HG03025 (cell line): ENCODE results near the gene DUSP9.

Experiments
- ATAC-seq: cut with Tn5 transposase; IDR thresholded peaks from one replicate; pipeline ENCODE4 v1.9.1; 2021; ENCODE audit warnings: mild to moderate bottlenecking, moderate library complexity; ENCODE audit not compliant: unreplicated experiment, low FRiP score

Gene DUSP9

DNA sequence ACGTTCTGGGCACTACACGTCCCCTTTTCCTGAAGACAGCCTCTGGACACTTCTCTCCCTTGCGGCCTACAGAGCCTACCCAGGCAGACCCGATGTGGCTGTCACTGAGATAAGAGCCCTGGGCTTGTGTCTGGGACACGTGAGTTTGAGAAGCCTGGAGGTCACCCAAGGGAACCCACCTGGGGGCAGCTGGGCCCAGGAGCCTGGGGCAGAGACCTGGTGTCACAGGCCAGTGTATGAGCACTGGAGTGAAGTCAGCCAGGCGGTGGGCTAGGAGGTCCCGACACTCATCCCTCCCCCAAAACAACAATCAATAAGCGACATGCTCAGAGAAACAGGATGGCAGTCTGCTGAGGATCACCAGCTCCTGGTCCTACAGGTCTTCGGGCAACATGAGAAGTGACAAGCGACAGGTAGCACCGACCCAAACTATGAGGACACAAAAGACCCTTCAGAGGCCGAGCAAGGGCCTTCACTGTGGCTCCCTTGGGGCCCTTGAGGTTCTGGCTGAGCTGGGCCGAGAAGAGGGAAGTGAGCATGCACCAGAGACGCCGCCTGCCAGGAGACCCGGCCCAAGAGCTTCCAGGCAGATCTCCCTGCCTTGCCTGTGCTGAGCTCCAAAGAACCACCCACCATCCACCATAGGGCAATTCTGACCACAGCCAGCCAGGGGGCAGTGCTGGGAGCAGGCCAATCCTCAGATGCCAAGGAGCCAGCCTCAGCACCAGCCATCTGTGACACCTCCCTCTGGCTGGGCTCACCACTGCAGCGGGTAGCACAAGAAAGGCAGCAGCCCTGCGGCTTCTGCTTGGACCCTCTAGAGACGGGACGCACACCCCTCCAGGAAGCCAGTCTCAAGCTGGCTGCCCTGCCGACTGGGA is 11.0 kb upstream of the DUSP9 start:
- ATAC-seq: no peak

DNA sequence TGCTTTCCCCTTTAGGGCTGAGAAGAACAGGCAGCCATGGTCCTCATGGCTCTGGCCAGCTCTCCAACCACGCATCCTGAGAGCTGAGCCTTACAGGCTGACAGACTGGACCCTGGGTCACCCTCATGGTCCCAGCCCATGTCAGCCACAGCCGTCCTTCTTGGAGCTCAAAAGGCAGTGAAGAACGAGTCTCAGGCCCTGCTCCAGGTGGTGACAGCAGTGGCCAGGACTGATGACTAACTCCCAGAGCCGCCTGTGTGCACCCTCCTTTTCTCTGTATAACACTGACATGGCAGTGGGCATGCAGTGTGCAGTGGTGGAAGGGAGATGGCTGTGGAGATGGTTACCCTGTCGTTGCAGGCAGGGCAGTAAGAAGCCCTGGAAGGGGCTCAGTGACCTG is 10.3 kb upstream of the DUSP9 start:
- ATAC-seq: no peak

DNA sequence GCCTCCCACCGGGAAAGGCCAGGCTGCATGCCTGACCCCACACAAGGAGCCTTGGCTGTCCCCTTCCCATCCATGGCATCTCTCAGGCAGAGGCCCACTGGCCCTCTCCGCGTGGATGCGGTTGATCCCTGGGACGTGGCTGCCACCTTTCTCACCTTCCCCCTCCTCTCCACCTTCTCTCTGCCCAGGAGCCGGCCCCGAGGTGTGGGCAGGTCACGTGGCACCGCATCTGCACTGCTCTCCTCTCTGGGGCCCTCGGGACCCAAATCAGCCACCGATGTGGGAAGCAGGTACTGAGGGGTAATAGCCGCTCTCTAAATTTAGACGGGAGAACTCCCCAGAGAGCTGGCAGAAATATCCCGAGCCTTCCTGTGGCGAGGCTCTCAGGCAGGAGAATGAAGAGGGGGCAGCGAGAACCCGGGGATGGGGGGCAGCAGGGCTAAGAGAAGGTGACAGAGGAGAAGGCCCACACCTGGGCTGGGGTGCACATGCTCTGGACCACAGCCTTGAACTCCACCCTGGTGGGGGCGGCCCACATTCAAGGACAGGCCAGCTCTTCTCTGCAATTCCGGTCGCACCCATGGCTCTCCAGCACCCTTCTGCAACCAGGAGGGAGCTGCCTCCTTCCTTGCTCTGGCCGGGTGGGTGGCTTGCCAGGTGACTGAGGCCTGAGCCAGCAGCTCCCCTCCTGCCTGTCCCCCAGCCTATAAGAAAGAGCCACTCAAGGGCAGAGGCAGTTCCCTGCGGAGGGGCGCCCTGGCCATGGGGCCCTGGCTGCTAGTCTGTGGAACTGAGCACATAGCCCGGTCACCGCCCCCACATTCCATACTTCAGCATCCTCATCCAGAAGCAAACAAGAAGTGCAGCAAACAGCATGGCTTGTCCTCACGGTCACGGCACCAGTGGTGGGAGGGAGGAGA is 9.6 kb upstream of the DUSP9 start:
- no peak for ATAC-seq

DNA sequence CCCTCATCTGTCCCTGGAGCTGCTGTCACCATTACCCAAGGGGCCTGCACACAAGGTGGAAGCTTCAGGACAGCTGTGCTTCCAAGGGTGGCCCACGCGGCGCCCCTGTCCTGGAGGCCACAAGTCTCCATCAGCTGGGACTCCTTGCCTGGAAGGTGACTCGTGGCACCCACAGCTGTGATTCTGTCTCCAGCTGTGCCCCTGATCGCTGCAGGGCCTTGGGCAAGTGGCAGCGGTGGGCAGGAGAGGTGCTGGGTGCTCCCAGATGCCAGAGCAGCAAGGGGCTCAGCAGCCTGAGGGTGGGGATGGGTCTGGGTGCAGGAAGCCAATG is 9.0 kb upstream of the DUSP9 start:
- no peak for ATAC-seq

DNA sequence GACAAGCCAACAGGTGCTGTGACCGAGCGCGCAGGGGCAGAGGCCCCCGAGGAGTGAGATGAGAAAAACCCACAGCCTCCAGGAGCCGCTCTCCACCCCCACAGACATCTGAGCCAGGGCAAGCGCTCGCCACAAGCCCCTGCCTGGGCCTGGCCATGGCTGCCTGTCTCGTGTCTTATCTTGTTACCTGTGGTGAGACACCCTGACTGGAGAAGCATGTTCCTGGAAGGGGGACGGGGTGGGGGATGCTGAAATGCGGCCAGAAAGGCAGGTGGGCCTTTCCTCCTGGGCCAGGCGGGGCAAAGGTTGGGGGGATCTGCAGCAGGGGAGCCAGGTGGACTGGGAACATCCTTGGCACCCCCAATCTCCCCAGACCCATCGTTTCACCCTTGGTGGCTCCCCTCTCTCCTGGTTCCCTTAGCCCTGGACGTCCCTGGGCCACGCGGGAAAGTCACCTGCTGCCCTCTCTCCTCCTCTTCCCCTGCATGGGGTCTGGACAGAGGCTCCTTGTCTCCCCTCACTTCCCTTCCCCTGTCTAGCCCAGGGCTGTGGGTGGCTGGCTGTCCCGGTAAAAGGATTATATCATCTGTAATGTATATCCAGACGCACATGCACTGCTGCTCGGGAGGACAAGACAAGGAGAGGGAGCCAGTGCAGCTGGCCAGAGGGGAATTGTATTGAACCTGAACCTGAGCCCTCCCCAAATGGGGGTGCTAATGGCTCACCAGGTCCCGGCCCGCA is 8.4 kb upstream of the DUSP9 start:
- ATAC-seq: no peak

DNA sequence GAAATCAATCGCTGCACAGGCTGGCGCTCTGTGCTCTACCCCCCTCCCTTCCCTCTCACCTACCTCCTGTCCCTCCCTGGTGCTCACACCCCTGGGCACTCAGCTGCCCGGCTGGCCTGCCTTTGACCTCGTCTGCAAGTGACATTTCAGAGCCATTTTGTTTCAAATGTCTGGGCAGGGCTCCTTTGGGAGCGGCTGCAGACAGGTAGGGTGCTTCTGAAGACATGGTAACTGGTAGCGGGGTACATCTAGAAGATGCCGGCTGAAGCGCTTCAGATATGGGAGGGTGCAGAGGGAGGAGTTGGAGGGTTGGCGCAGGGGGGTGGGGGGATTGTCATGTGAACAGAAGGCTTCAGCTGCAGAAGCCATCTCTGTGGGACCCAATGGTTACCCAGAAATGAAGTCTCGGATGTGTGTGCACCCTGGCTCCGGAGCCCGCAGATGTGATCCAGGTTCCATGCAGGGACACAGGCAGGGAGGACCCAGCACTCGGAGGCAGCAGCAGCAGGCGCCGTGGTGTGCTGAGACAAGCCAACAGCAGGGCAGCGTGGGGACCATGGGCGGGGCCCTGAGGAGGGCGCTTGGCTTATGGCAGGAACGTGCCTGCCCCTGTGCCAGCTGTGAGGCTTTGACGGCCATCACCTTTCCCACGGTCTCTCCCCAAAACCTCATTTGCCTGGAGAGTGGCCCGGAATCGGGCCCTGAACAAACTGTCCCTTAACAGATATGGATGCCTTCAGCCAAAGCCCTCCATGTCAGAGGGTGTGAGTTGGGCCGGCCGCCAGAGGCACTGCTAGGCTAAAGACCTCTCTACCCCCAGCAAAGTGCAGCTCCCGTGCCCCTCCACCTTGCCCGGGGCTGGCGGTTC is 7.6 kb upstream of the DUSP9 start:
- no peak for ATAC-seq

DNA sequence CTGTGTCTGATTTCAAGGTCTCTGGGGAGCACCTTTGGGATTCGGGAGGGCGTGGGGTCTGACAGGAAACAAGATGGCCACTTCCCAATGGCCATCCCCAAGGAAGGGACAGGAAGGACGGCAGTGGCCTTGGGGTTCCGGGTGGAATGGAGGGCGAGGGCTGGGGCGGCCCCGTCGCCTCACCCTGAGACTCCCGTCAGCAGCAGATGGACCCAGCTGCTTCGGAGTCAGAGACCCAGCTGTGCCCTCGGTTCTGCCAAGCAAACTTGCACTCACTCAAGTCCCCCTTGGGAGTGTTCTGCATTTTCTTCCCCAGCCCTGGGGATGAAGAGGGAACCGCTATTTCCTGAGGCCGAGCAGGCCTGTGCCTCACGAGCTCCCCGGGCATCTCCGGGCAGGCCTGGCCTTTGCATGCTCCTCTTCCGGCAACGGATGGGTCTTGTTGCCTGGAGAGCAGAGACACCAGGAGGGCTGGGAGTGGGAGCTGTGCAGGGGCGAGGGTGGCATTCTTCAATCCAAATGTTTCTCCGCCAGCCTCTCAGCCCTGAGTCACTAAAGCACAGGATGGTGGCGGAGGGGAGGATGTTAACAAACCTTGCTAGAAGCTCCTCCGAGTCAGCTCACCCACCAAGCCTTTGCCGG is 6.8 kb upstream of the DUSP9 start:
- ATAC-seq: no peak

DNA sequence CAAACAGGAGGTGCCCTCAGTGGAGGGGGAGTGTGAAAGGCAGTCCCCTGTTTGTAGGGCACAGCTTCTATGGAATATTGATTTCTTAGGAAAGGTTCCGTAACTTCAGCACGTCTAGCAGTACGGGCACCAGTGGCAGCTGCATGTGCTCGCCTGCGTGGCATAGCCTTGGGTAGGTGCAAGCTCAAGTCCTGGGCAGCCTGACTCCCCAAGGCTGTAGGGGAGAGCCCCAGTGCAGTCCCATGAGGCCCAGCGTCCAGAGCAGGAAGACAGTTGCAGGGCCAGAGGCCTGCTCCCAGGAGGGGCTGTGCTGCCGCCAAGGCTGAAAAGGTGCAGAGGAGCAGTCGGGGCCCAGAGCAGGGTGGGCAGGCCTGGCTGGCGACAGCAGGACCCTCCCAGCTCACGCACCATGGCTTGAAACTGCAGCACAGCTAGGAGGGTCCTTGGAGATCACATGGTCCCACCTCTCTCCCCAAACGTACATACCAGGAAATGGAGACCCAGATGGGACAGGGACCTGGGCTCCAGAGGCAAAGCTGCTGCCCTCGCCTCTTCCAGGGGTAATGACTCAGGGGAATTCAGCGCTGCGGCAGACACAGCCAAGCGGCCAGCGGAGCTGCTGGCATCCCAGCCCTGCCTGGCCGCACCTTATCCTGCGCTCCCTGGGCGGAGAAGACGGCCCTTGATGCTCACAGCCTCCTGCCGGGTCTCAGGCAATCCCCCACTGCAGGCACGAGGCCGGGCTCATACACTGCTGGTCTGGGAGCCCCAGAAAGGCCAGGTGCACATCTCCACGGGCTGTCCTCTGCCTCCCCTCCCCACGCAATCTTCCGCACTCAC is 6.0 kb upstream of the DUSP9 start:
- no peak for ATAC-seq

DNA sequence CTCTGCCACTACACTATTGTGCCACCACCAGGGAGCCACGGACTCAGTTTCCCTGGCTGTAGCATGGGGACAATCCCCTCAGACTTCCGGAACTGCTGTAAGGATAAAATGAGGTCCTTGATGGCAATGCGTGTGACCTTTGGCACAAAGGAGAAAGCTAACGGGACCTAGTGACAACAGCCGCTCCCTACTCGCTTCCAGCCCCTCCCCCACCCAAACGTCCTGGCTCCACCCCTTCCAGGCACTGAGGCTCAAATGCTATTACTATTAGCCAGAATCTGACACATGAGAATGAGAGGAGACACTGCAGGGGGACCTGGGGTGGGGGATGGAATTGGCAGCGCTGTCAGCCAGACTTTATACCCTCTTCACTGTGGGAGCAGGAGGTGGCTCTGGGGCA is 5.4 kb upstream of the DUSP9 start:
- ATAC-seq: no peak

DNA sequence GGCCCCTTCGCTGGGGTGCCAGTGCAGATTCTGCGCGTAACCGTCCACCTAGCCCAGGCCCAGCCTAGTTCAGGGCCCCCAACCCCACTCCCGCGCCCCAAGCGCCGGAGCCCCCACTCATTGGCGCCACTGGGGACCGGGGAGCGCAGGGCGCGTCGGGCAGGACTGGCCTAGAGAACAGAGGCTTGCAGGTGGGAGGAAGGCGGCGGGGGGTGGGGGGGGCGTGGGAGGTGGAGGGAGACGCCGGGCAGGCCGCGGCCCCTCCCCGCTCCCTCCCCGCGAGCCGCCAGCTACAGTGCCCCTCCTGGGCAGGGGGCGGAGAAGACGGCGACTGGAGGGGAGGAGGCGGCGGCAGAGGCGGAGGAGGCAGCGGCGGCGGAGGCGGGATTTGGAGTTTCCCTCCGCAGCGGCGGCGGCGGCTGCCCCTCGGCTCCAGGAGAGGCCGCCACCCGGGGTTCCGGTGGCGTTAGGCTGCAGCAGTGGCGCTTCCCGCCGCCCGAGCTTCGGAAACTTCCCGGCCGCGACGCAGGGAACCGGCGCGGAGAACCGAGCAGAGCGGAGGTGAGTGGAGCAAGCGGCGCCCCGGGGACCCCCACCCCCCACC is 4.8 kb upstream of the DUSP9 start:
- ATAC-seq: no peak

DNA sequence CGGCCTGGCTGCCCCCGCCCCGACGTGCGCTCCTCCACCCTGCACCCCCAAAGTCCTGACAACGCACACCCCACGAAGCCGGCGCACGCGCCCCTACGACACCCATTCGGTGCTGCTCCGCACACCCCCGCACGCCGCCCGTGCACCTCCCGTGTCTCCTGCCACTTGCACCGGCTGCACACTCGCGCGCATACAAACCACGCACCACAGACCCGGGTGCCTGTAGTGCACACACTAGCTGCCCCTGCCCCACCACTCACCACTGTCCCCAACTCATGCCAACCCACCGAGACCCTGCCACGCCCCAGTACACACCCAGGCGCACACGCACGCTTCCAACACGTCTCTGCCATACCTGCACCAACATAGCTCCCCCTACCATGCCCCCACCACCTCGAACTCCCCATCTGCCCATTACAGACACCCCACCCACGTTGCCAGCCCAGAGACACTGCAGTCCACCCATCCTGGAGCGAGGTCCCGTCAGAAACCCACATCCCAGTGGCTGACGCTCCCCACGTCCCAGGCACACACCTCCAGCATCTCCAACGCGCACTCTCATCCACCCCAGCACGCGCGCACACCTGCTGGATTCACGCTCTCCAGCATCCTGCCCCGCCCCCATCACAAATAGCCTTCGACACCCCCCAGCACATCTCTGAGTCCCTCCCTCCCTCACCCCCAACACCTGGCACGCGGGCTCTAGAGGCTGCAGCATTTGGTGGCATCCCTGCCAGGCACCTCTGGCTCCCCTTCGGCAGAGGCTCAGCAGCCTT is 4.2 kb upstream of the DUSP9 start:
- no peak for ATAC-seq

DNA sequence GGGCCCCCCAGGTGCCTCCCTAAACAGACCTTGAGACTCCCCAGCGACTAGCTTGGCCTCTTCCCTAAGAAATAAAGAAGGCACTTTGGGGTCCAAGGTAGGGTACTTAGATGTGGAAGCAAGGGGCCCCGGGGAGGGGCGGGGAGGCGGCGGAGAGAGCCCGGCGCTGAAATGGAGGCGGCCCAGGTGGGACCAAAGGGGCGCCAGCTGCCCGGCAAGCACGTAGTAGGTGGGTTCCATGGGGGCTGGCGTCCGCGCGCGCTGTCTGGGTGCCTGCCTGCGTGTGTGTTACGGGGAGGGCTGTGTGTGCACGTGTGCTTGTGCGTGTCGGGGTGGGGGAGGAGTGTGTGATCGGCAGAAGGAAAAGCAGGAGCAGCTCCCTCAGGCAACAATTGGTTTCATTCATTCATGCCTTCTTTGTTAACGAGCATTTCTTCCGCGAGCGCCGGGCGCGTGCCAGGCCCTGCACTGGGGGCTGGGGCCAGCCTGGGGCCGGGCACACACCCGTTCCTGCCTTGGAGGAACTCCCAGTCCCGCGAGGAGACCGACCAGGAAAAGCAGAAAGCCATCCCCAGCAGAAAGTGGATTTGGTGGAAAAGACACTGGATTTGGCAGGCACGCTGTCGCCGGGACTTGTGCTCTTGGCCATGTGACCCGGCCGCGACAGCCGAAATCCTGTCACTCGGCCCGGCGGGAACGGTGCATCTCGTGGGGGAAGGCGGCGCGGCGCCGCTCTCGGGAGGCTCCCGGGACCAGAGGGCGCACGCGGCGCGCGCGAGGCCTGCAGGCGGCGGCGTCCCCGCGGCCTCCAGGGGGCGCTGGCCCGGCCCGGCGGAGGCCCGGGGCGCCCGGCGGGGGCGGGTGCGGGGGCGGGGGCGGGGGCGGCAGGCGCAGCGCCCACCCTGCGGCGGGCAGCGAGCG is 3.3 kb upstream of the DUSP9 start:
- no peak for ATAC-seq

DNA sequence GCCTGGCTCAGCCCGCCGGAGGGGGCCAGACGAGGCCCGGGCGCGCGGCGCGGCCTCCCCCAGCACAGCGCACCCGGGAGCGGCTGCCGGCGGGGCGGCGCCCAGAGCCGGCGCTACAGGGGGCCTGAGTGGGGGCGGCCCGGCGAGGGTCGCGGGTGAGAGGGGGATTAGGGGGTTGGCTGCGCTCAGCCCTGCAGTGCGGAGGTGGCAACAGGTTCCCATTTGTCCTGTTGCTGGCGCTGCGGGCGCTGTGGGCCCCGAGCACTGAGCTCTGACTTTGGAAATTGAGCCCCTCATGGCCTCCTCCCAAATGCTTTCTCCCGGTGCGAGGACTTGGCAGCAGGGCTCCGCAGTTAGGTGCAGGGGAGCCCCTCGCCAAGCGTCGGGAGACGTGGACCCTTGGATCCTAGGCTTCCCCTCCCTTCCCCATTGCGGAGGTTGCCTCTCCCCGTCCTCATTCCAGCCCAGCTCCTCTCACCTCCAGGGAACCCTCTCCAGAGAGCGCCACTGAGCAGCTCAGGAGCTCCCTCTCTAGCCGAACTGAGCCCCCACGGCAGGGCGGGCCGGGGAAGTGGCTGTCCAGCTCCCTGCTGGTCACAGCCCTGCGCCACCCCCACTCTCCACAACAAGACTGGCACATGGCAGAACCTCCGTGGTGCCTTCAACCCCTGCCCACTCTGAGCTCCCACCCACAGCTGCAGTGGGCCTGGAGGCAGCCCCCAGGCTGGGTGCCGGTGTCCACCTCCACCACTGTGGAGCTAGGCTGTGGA is 2.5 kb upstream of the DUSP9 start:
- no peak for ATAC-seq

DNA sequence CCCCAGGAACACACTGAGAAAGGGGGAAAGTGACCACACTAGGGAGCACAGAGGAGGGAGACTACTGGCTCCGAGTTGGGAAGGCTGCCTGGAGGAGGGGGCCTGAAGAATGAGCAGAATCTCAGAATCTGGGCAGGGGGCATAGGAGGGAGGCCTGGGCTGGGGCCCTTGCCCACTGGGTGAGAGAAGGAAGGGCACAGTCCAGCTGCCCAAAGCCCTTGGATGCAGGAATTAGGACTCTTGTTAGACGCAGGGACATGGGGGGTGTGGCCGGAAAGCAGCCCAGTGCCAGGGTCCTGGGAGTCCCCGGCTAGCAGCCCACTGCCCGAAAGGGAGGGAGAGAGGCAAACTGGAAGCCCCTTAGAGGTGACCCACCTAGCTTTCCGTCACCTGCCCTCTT is 1.9 kb upstream of the DUSP9 start:
- ATAC-seq: no peak

DNA sequence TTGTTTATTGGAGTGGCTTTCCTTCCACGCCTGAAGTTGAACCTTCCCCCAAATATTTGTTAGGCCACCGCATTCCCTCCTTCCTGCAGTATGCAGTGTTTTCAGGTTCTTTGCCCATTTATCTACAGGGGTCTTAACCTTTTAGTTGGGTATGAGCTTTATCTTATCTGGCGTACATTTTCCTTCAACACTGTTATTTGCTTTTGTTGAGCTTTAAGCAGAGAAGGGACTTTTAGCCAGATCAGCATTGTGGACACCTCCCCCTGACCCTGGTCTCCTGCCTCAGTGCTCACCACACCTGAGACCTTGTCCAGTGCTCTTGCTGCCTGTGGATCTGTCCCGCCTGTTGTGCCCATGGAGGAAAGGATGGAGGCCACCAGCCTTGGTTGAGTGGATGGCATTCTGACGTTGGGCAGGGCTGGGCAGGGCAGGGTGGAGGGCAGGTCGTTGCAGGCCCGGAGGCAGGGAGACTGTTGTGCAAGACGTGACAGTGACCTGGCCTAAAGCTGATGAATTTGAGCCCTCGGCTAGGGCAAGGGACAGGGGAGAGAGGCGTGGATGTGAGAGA is 998 bp upstream of the DUSP9 start:
- ATAC-seq: no peak
